HepG2 (cell line): ENCODE data around the gene TMEM143. TPM values are rescaled to one million over a fixed set of nuclear protein-coding genes. Genes with fewer than 3 reads are reported as not detected.

ENCODE experiments used
- BRD4 ChIP-seq: sonication (generic); formaldehyde crosslinking; IDR thresholded peaks from 2 replicates; pipeline ENCODE4 v1.4.0; 2020; ENCODE audit warnings: missing genetic modification reagents
- ISL2 ChIP-seq: sonication (generic); formaldehyde crosslinking; IDR thresholded peaks from 2 replicates; pipeline ENCODE4 v1.5.0; 2020; ENCODE audit warnings: missing genetic modification reagents
- PHB2 ChIP-seq: fragments of 450-650 bp; IDR thresholded peaks from 2 replicates; pipeline ENCODE4 v1.6.1; 2018; ENCODE audit not compliant: partially characterized antibody
- TRAFD1 ChIP-seq: sonication (generic); formaldehyde crosslinking; IDR thresholded peaks from 2 replicates; pipeline ENCODE4 v1.5.1; 2020; ENCODE audit warnings: missing genetic modification reagents, mild to moderate bottlenecking, borderline replicate concordance
- ZBTB1 ChIP-seq: sonication (generic); formaldehyde crosslinking; IDR thresholded peaks from 2 replicates; pipeline ENCODE4 v1.4.0; 2020; ENCODE audit warnings: missing genetic modification reagents, borderline replicate concordance
- ZBTB46 ChIP-seq: sonication (generic); formaldehyde crosslinking; IDR thresholded peaks from 2 replicates; pipeline ENCODE4 v1.4.0; 2020; ENCODE audit warnings: mild to moderate bottlenecking, missing genetic modification reagents, borderline replicate concordance
- ZBTB49 ChIP-seq: sonication (generic); formaldehyde crosslinking; IDR thresholded peaks from 2 replicates; pipeline ENCODE4 v1.4.0; 2020; ENCODE audit warnings: missing genetic modification reagents, borderline replicate concordance
- ZFP36L2 ChIP-seq: sonication (generic); formaldehyde crosslinking; IDR thresholded peaks from 2 replicates; pipeline ENCODE4 v1.4.0; 2020; ENCODE audit warnings: missing genetic modification reagents
- ZFP90 ChIP-seq: sonication (generic); formaldehyde crosslinking; IDR thresholded peaks from 2 replicates; pipeline ENCODE4 v1.8.0; 2022; ENCODE audit warnings: missing genetic modification reagents, mild to moderate bottlenecking, inconsistent platforms, borderline replicate concordance
- ZHX2 ChIP-seq, 2 experiments: sonication (generic) in 1 of 2; formaldehyde crosslinking in 1 of 2; IDR thresholded peaks; 2 replicates each; pipeline versions ENCODE4 v1.6.1 to v1.9.0; 2014 to 2022; ENCODE audit warnings: antibody characterized with exemption in 1 of 2, borderline replicate concordance in 1 of 2, inconsistent platforms in 1 of 2, low read depth in 1 of 2, missing genetic modification reagents in 1 of 2
- ZNF782 ChIP-seq: sonication (generic); formaldehyde crosslinking; IDR thresholded peaks from 2 replicates; pipeline ENCODE4 v1.4.0; 2020; ENCODE audit warnings: missing genetic modification reagents, mild to moderate bottlenecking, borderline replicate concordance
- ZNF839 ChIP-seq: sonication (generic); formaldehyde crosslinking; IDR thresholded peaks from 2 replicates; pipeline ENCODE4 v1.4.0; 2020; ENCODE audit warnings: missing genetic modification reagents, mild to moderate bottlenecking, borderline replicate concordance
- polyA plus RNA-seq, 8 experiments: library from polyadenylated mRNA; depleted of rRNA in 3 of 8; stranded (reverse) in 7 of 8; unstranded in 1 of 8; fragments of >200 nt; fragmentation: Illumina TruSeq in 4 of 8; extraction: Trizol in 4 of 8; gene quantifications; 2 replicates each; pipeline versions ENCODE4 v1.2.1 to v1.2.3, GENCODE V29; 2011 to 2016; ENCODE audit warnings: low read depth in 4 of 8, missing spikeins in 1 of 8, mixed read lengths in 1 of 8; ENCODE audit not compliant: insufficient read depth in 1 of 8
- total RNA-seq, 5 experiments: library from RNA; depleted of rRNA; stranded (reverse); fragments of >200 nt; fragmentation: Illumina TruSeq; extraction: Trizol; gene quantifications; 2 replicates each; pipeline ENCODE4 v1.2.3, GENCODE V29; 2016; ENCODE audit warnings: low read depth in 1 of 5

The TMEM143 gene
- total and polyA plus RNA-seq, 2 of the 13 experiments (the other 11 are each of a cell fraction or from before 2014, with no cell fraction given): 7.7 to 11.3 TPM

GRCh38 chr19:48390188-48391099 is 26.7 kb upstream of the TMEM143 start (continued):
- TF ChIP-seq ZBTB49: 0 out of 2 replicates have a peak, but pooled peaks have one; percentile 14
- no peak for TF ChIP-seq ZBTB1 (CRISPR knock-in tag)
- TF ChIP-seq ZNF782 (CRISPR knock-in tag): peak; percentile 84; the same call in 1 of the 2 replicates
- TF ChIP-seq ZNF839 (CRISPR knock-in tag): no peak
- peak; percentile 83 for TF ChIP-seq ZFP90 (CRISPR knock-in tag)
- no peak for TF ChIP-seq ZFP36L2
- no peak for TF ChIP-seq PHB2
- no peak for TF ChIP-seq ZHX2 (IDR thresholded peaks at IDR 0.05; ENCODE audit: low read depth)
- peak; percentile 87 for TF ChIP-seq ZHX2 (CRISPR knock-in tag; IDR thresholded peaks at IDR 0.05; ENCODE audit: borderline replicate concordance)
- no peak for TF ChIP-seq ZBTB46 (CRISPR knock-in tag)
- TF ChIP-seq BRD4 (CRISPR knock-in tag): peak; percentile 87; the same call in 1 of the 2 replicates
- TF ChIP-seq ISL2 (CRISPR knock-in tag): peak; percentile 38; the same call in 1 of the 2 replicates
- TF ChIP-seq TRAFD1: no peak
